ENCODE measurements around the gene NHERF2.

- TF ChIP-seq POLR2A (IDR thresholded peaks at IDR 0.05) (no peak), CTCF (IDR thresholded peaks at IDR 0.05) (no peak)
Measured at GRCh38 chr16:2064368-2064945, 37.8 kb downstream of the NHERF2 start.
